ENCODE results near the gene SCAMP2. TPM values are rescaled to one million over a fixed set of nuclear protein-coding genes. Genes with fewer than 3 reads are reported as not detected.

SCAMP2 gene
- total RNA-seq, 2 experiments from 2014 or later = 56.1 to 56.9 TPM

- peaks cover 15% of the 10 kb centered on the region for H3K4me1 ChIP-seq (ENCODE audit: insufficient read depth, low read length)
- no peak for ATAC-seq (ENCODE audit: poor library complexity)
- DNase-seq = no peak
- peaks cover 47% of the 10 kb centered on the region for H3K36me3 ChIP-seq (ENCODE audit: insufficient read depth, low read length)
- no peaks in the 10 kb centered on the region for H3K9me3 ChIP-seq (ENCODE audit: control insufficient read depth in 1 of 2, insufficient read depth in 1 of 2, low read length in 2 of 2)
- no peaks in the 10 kb centered on the region for H3K9me3 Mint-ChIP-seq
- H3K27ac Mint-ChIP-seq = no peak overlapping the region
- no peak overlapping the region for H3K4me3 ChIP-seq (ENCODE audit: low read length)
- H3K4me3 Mint-ChIP-seq = no peak overlapping the region
- TF ChIP-seq CTCF (IDR thresholded peaks at IDR 0.05) = no peak
- CTCF ChIA-PET = interaction anchor here (1.2 to 1.7 kb wide), 2 partner anchors 65 to 68 kb away, joined by 4 to 6 read pairs; no protein-coding TSS in a partner anchor
- H3K27me3 ChIP-seq (ENCODE audit: control insufficient read depth in 1 of 2, insufficient read depth in 2 of 2, low read length in 2 of 2) = no peaks in the 10 kb centered on the region
- no peak overlapping the region for H3K27ac ChIP-seq (ENCODE audit: low read depth in 1 of 2, low read length in 2 of 2)
- no peaks in the 10 kb centered on the region for H3K27me3 Mint-ChIP-seq
- intact Hi-C loops (cut with DNase I, micrococcal nuclease) = loop anchor here in 1 of 2 experiments (5.0 to 10.0 kb wide), 2 partner anchors 35 to 202 kb away; no protein-coding TSS in a partner anchor
- H3K4me1 Mint-ChIP-seq (ENCODE audit: low read depth) = peaks cover 13% of the 10 kb centered on the region
- H3K36me3 Mint-ChIP-seq (ENCODE audit: low read depth) = peaks cover 31% of the 10 kb centered on the region
- POLR2A ChIA-PET = no interaction called here
Observed at GRCh38 chr15:74836846-74837245, 36.3 kb downstream of the SCAMP2 start.

DNA sequence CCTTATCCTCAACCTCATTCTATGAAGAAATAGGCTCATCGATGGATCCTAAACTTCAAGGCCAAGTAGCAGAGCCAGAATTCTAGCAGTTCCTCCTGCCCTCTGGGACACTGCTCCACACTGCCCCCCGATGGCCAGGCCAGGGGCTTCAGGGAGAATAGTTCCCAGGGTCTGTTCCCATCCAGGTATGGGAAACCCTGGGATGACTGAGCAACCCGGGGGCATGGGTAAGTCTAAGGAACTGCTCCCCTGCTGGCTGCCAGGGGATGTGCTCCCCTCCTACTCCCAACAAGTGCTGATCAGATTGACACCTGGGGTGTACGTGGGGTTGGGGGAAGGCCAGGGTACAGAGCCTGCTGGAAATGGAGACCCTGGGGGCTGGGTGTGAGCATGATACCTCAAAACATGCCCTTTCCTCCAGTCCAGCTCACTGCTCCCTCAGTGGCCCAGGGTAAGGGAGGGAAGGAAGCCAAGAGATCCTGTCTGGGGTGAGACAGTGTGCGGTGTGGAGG is 37.8 kb downstream of the SCAMP2 start:
- peaks cover under 1% of the 10 kb centered on the region for H3K4me1 ChIP-seq (ENCODE audit: insufficient read depth, low read length)
- POLR2A ChIA-PET = no interaction called here
- no peaks in the 10 kb centered on the region for H3K9me3 ChIP-seq (ENCODE audit: control insufficient read depth in 1 of 2, insufficient read depth in 1 of 2, low read length in 2 of 2)
- no peaks in the 10 kb centered on the region for H3K27me3 Mint-ChIP-seq
- H3K4me3 Mint-ChIP-seq = no peak overlapping the region
- peaks cover 18% of the 10 kb centered on the region for H3K36me3 Mint-ChIP-seq (ENCODE audit: low read depth)
- no peaks in the 10 kb centered on the region for H3K9me3 Mint-ChIP-seq
- no peaks in the 10 kb centered on the region for H3K4me1 Mint-ChIP-seq (ENCODE audit: low read depth)
- DNase-seq = peak in 13 of 14 experiments; percentile 19 to 64 (median 40)
- TF ChIP-seq CTCF (IDR thresholded peaks at IDR 0.05) = peak; percentile 81
- peak; percentile 72 for ATAC-seq (ENCODE audit: poor library complexity)
- no peak overlapping the region for H3K4me3 ChIP-seq (ENCODE audit: low read length)
- no peaks in the 10 kb centered on the region for H3K27me3 ChIP-seq (ENCODE audit: control insufficient read depth in 1 of 2, insufficient read depth in 2 of 2, low read length in 2 of 2)
- H3K27ac Mint-ChIP-seq = no peak overlapping the region
- CTCF ChIA-PET = interaction anchor here (0.8 to 1.7 kb wide), 3 partner anchors 66 to 115 kb away, joined by 3 to 6 read pairs (median 4); no protein-coding TSS in a partner anchor
- intact Hi-C loops (cut with DNase I, micrococcal nuclease) = loop anchor here in 1 of 2 experiments (5.0 to 10.0 kb wide), 2 partner anchors 33 to 201 kb away; no protein-coding TSS in a partner anchor
- H3K27ac ChIP-seq (ENCODE audit: low read depth in 1 of 2, low read length in 2 of 2) = no peak overlapping the region
- peaks cover 44% of the 10 kb centered on the region for H3K36me3 ChIP-seq (ENCODE audit: insufficient read depth, low read length)

GRCh38 chr15:74833376-74834107 is 39.6 kb downstream of the SCAMP2 start:
- no peaks in the 10 kb centered on the region for H3K9me3 Mint-ChIP-seq
- Histone ChIP-seq H3K4me1 (ENCODE audit: insufficient read depth, low read length) (no peaks in the 10 kb centered on the region), H3K27ac (ENCODE audit: low read depth in 1 of 2, low read length in 2 of 2) (no peak overlapping the region), H3K36me3 (ENCODE audit: insufficient read depth, low read length) (peaks cover 26% of the 10 kb centered on the region), H3K9me3 (ENCODE audit: control insufficient read depth in 1 of 2, insufficient read depth in 1 of 2, low read length in 2 of 2) (no peaks in the 10 kb centered on the region), H3K4me3 (ENCODE audit: low read length) (no peak overlapping the region), H3K27me3 (ENCODE audit: control insufficient read depth in 1 of 2, insufficient read depth in 2 of 2, low read length in 2 of 2) (peaks cover 1 to 7% of the 10 kb centered on the region in 2 experiments)
- no peaks in the 10 kb centered on the region for H3K4me1 Mint-ChIP-seq (ENCODE audit: low read depth)
- H3K4me3 Mint-ChIP-seq = no peak overlapping the region
- ChIA-PET POLR2A (interaction anchor here (0.9 kb wide), 1 partner anchor 73 kb away, joined by 3 read pairs; the partner anchor contains the start of gene FAM219B), CTCF (no interaction called here)
- H3K27ac Mint-ChIP-seq = no peak overlapping the region
- DNase-seq (no peak), ATAC-seq (ENCODE audit: poor library complexity) (no peak)
- intact Hi-C loops (cut with DNase I, micrococcal nuclease) = loop anchor here in 1 of 2 experiments (1.0 to 10.0 kb wide), 2 partner anchors 62 to 199 kb away; no protein-coding TSS in a partner anchor
- peaks cover 13% of the 10 kb centered on the region for H3K36me3 Mint-ChIP-seq (ENCODE audit: low read depth)
- peaks cover 6% of the 10 kb centered on the region for H3K27me3 Mint-ChIP-seq
- TF ChIP-seq CTCF (IDR thresholded peaks at IDR 0.05) = no peak
